ENCODE data around the gene TFF2.

GRCh38 chr21:42375506-42375905 is 24.7 kb upstream of the TFF2 start:
- no peak for TF ChIP-seq POLR2A (IDR thresholded peaks at IDR 0.05; ENCODE audit: low read depth, low read length)
- TF ChIP-seq CTCF (conservative IDR thresholded peaks at IDR 0.05; ENCODE audit: low read depth, low read length) = no peak
- TF ChIP-seq RAD21 (IDR thresholded peaks at IDR 0.05; ENCODE audit: low read length) = no peak
- TF ChIP-seq MAFK (IDR thresholded peaks at IDR 0.05; ENCODE audit: low read depth, low read length) = no peak
- TF ChIP-seq CHD1 (IDR thresholded peaks at IDR 0.05; ENCODE audit: low read depth, low read length) = no peak
- no peak for TF ChIP-seq MXI1 (IDR thresholded peaks at IDR 0.05; ENCODE audit: borderline replicate concordance, low read depth, low read length)
- TF ChIP-seq BHLHE40 (IDR thresholded peaks at IDR 0.05; ENCODE audit: low read depth, low read length) = no peak
- TF ChIP-seq SMC3 (IDR thresholded peaks at IDR 0.05; ENCODE audit: low read depth, low read length) = no peak
- TF ChIP-seq RFX5 (IDR thresholded peaks at IDR 0.05; ENCODE audit: low read depth, low read length) = no peak
- no peak for TF ChIP-seq MAZ (IDR thresholded peaks at IDR 0.05; ENCODE audit: borderline replicate concordance, low read depth, low read length)
- no peak for TF ChIP-seq ELK1 (IDR thresholded peaks at IDR 0.05; ENCODE audit: borderline replicate concordance, low read depth, low read length)
